Measurements from ENCODE around the gene CBLN1.

Gene CBLN1

DNA sequence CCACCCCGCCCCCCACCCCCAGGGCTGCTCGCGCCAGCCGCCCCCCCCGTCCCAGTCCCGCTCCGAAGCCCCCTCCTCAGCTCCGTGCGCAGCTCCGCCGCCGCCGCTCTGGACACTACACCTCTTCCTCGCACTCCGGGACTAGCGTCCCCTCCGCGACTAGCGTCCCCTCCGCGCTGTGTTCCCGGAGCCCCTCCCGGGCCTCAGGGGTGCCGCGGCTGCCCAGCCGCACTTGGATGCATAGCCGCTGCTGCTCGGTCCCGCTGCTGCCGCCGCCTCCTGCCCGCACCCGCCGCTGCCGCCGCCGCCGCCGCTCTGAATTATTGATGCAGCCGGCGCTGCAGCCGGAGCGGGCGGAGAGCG lies at the start of gene CBLN1:
TSS of gene CBLN1 (minus strand) at position 359 of the 363 bp plus-strand sequence. CDS start 373 bp downstream, outside the sequence.
- DNase-seq = no peak

DNA sequence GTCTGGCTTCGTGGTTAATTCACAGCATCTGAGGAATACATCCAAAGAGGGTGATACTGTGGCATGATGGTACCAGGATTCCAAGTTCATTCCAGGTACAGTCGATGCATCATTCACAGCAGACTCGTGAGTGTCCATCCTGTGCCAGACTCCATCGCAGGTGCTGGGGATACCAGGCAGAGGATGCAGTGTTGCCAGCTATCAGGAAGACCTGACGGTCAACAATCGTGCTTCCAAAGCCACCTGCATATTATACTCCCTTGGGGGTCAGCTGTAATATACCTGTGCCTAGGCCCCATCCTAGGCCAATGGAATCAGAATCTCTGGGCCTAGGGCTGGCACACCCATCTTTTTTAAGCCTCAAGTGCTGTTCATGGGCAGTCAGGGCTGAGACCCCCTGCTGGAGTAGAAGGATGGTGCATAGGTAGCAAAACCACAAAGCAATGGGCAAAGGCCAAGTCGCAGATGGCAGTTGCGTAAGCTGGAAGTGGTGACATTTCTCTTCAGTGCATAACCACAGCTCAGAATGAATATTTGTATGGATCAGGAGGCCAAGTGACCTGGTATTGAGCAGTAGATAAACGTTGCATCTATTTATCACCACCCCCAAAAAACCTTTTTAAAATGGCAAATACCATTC lies 49.0 kb upstream of the CBLN1 start:
- no peak for DNase-seq

DNA sequence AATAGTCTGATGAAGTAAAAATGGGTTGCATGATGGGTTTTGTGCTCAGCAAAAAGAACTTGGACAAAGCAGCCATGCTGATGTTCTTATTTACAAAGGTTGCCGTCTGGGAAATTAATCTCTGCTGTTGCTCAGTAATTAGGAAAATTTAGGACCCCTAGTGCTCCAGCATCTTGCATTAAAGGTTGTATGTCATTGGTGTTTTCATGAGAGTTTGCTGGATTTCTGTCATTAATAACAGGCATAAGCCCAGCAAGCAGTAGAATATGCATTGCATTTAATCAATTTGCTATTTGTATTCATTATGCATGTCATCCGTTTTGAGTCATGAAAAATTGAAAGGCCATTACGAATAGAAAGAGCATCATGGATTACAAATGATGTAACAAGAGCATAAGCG lies 46.7 kb upstream of the CBLN1 start:
- no peak for DNase-seq

DNA sequence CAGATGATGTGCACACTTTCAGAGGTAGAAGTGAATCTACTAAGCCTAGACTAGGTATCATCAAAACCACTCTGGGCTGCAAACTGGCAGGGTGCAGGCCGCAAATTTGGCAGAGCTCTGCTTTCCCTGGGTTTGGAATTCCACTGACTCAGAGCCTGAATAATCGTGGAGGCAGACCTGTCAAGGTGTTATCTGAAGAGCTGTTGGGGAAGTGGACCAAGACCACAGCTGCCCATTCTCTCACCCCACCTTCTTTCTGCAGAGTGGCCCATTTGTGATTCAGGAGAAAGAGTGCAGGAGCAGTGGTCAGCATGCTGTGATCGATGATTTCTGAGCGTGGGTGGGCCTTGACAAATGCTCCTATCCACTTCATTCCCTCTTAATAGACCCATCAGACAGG lies 45.8 kb upstream of the CBLN1 start:
- no peak for DNase-seq

DNA sequence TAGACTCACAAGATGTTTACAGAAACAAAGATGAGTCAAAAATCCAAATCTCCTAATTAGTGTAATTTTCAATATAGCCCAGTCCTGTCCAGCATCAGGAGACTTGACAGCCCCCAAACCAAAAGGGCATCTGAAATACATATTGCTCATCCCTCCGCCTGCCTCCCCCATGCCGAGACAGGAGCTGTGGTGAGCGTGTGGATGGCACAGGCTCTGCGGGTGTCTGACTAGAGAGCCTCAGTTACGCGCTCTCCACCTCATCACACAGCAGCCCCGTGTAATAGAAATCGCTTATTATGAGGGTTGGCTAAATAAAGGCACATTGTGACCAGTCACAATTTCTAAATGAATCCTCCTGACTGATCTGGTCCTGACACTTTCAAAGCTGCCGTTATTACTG lies 43.1 kb upstream of the CBLN1 start:
- no peak for DNase-seq

DNA sequence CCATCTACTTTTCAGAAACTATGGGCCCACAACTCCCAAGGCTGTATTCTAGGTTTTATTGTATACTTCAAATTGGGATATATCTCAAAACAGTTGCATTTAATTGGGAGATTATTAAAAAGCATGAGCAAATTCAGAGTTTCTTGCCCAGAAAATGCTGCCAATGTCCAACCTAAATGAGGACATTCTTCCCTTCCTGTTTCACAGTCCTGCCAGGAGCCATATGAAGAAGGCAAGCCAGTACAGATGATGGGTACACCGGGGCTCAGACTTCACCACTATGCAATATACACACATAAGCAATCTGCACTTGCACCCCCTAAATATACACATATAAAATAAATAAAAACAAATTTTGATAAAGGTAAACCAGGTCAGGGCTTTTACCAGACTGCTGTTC lies 34.0 kb upstream of the CBLN1 start:
- no peak for DNase-seq

DNA sequence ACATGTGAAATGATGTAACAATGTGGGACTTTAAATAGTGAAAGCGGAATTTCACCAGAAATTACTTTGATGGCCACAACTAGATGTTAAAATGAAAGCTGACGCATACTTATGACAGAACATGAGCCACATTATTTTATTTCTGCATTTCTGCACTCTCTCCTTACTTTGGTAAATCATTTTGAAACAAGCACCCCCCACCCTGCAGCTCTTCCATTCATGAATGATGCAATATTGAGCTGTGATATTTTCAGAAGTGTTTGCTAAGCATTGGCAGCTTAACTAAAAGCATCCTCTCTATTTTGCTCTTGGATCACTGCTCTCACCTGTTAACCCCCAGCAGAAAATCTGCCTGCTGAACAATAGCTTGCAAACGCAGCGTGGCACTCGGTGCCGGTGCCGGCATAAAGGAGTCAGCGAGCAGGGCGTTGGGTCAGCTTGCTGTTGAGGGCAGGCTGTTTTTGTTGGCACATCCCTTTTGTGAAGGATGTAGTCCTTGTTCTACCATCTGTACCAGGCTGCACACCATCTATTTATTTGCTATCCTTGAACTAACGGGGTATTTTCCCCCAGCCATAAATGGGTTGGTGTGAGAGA lies 30.8 kb upstream of the CBLN1 start:
- no peak for DNase-seq

DNA sequence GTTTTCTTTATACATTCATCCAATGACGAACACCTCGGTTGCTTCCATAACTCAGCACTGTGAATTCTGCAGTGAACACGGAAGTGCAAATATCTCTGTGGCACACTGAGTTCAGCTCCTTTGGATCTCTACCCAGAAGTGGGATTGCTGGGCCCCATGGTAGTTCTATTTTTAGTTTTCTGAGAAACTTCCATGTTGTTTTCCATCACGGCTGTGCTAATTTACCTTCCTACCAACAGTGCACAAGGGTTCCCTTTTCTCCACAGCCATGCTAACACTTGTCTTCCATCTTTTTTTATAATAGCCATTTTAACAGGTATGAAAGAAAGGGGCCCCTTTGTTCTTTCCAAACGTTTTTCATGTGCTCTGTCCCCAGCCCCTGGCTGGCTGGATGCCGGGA lies 30.2 kb upstream of the CBLN1 start:
- no peak for DNase-seq

DNA sequence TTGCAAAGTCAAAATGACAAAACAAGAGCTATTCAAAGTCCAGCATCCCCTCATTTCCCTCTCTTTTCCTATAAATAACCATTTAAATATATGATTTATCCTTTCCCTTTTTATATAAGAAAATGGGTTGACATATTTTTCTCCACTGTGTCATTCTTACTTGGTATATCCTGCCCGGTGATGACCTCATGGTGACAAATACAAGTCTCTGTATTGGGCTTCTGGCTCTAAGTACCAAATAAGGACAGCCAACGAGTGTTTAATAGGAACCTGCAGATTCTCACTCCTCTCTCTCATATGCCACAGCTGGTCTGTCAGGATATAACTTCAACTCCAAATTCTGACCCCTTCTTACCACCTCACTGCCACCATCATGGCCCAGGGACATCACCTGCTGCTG lies 25.5 kb upstream of the CBLN1 start:
- DNase-seq = no peak

DNA sequence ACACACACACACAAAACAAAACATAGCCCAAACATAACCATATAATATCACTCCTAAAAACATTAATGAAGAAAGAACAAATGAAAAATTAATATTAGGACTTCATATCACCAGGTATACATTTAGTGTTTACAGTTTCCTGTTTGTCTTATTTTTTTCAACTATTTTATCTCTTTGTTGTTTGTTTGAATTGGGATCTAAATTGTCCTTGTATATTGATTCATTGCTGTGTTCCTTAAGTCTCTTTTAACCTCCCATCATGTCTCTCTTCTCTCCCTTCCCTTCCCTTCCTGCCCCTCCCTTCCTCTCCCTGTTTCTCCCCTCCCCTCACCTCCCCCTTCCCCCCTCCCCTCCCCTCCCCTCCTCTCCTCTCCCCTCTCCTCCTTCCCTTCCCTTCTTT lies 23.8 kb upstream of the CBLN1 start:
- DNase-seq = no peak

DNA sequence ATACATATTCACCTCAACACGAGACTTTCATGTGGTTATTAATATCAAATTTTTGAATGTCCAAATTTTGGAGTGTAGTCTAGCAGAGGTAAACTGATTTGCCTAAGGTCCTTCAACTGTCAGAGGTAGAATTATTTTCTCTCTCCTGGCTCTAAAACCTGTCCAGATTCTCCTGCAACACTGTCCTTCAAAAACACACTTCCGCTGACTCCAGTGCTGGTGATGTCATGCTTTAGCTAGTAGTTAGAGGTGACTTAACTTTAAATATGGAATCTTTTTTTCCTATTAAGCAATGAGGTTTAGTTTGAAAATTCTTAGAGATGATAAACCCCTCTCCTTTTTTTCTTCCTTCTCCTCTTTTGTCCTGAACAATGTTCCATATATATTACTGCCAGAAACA lies 10.8 kb upstream of the CBLN1 start:
- no peak for DNase-seq

DNA sequence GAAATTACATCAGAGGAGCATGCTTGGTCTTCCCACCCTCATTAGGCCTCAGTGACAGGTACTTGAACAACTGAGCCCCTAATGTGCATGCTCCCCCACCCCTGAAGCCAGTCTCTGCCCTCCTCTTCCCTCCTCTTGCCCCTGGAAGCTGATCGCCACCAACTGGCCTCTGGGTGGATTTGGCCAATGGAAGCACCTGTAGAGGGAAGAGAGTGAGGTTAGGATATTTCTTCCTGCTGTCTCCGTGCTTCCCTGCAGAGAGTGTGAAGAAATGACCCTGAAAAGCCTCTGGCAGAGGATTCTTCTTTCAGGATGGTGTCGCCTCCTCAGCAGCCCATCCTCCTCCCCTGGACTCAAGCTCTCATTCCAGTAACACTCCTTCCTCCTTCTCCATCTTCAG lies 5.9 kb upstream of the CBLN1 start:
- DNase-seq = no peak

DNA sequence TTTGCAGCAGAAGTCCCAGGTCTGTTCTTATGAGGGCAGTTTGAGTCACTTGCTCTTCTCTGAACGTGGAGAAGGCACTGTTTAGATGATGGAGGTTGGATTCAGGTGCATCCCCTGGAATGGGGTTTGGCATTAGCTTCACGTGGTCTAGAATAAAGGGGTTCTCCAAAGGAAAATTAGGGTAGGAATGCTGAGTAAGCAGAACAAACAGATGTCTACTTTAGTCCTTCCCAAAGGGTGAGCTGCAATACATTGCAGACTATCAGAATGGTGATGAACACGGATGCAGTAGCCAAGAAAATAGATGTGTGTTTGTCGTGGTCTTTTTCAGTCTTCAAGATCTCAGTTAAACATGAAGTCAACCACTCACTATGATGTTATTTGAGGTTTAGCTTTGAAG lies 3.3 kb upstream of the CBLN1 start:
- DNase-seq = no peak

DNA sequence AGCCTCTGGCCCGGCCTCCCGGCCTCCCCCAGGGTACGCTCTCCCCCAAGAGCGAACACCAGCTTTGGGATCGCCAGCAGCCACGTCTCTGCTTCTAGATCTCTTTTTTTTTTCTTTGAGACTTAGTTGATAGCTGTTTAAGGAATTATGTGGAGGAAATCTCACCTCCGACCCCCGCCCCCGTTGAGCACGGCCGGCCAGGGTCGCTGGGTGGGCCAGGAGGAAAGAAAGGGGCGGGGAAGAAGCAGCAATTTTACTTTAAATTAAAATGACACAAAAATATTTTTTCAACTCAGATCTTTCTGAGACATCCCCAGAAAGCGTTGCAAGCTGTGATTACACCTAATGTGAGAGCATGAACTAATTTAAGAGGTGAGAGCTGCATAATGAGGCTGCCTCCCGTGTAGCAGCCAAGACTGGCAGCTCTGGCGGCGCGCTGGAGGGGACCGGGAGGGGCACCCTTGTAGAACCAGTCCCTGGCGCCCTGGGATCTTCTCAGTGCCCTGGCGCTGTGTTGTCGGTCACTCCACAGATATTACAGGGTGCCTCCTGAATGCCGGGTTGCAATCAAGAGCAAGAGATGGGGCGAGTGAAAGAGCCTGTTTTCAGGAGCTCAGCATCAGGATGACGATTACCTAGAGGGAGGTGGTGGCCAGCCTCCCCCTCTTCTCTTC lies 1.9 kb upstream of the CBLN1 start:
- no peak for DNase-seq

DNA sequence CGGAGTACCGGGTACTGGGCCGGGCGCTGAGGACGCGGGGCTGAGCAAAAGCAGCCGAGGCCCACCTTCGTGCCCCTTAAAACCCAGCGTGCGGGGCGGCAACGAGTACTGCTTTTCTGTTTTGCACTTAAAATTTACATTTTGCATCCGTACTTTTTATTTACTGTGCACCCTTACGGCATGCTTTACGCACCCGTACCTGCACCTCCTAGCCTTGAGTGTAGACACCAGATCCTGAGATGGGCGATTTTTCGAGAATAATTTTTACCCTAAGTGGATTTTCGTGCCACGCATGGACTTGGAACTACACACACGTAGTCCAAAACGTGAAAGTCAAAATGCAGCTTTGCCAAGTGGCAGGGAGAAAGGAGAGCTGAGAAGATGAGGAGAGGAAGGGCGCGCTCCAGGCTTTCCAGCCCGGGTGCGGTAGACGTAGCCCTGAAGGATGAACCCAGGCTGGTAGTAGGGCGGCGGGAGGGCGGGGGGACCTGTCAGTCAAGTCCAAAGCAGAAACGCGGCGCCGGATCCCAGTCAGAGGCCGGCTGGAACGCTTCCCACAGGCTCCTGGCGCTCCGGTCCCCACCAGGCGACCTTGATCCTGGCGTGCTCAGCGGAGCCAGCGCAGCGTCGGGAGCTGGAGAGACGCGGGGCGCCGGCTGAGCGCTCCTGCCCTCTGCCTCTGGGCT lies 1.2 kb upstream of the CBLN1 start:
- no peak for DNase-seq

DNA sequence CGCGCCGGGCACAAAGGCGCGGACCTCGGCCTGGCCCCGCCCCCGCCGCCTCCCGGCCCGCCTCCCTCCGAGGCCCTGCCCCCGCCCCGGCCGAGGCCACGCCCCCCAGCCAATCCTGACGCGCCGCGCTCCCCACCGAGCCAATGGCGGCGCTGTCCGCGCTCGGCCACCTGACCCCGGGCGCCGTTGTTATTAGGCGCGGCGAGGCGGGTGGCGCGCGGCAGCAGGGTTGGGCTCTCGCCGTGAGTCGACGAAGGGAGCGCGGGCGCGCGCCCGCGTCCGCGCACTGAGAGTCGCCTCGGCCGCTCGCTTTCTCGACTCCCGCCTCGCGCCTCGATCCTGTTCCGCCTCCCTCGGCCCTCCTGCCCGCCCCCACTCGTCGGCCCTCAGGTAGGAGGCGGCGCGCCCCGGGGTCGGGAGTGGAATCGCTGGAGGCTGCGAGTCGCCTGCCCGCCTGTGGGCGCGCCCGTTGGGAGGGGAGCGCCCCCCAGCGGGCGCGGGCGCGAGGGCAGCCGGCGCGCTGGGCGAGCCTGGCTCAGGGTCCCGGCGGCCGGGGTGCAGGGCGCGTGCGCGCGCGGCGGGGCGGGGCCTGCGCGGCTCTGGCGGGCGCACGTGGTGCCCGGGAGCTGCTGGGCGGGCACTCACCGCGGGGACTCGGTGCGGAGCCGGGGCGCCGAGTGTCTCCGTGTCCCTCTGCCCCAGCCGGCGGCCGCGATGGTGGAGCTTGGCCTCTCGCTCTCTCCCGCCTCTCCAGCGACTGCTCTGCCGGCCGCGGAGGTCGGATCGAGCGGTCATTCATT lies 405 bp upstream of the CBLN1 start:
- no peak for DNase-seq

DNA sequence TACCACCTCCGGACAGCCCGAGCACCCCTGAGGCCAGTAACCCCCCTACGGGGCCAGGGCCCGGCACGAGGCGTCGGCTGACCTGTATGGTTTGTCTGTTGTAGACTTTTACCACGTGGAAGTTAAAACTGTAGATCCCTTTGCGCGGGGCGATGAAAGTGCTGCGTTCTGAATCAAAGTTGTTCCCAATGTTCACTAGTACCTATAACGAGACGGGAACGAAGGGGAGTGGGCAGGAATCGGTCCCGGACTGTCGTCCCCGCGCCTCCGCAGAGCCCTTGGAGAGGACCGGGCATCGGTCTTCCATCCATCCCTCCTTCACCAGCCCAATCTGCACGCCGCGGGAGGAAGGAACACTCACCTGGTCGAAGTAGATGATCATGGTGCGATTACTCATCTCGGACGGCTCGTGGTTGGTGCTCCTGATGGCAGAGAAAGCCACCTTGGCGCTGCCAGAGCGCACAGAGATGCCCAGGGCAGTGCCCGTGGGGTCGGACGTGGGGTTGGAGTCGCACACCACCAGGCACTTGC lies 732 bp downstream of the CBLN1 start:
- no peak for DNase-seq

DNA sequence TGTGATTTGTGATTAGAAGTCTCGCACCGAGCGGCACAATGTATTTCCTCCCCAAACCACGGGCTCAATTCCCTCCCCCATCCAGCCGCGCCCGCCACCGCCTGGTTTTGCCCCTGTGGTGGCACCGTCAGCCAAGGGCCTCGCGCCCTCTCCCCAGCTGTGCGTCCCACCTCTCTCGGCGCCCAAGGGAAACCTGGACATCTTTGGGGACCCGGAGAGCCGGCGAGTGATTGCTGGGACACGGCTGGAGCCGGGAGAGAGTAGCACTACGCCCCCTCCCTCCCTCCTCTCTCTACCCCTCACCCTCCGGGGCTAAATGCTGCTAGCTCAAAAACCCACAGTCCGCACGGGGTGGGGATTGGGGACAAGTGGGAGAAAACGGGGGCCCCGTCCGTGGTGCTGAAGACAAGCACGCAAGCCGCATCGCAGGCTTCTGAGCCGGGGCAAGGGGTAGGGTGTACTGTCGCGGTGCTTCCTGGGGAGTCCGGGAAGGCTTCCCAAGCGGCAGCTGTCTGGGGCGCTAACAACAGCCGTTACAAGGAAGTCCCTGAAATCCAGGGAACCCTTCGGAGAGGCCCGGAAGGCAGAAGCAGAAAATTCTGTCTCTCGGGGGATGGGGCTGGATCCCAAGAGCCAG lies 1.4 kb downstream of the CBLN1 start:
- DNase-seq = no peak

DNA sequence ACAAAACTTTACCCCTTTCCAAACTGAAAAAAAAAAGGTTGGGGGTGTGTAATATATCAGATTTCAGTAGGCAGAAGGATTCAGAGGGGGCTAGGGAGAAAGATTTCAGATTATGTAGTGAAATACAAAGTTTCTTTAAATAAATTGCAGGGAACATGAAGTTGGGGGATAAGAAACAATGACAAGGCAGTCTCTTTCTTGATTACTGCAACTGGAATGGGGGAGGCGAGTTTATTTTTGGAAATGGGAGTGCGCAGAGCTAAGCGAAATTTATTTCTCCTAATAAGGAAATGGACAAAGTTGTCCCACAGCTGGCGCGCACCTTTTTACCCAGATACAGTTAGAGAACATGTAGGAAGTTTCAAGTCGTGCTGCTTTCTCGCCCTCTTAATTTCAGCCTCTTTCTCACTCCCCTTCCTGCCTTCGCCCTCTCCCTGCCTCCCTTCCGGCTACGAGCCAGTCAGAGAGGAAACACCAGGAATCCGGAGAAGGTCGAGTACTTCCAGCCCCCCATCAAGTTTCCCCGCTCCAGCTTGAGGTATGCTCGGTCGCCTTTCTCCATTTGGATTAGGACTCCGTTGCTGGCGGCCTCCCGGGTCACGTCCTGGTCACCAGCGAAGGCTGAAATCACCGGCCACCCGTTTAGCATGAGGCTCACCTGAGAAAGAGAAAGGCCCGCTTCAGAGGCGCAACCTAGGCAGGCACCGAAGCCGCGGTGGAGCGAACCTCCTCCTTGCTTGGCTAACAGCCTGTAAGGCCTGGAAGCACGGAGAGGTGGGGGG lies 2.5 kb downstream of the CBLN1 start:
- no peak for DNase-seq

DNA sequence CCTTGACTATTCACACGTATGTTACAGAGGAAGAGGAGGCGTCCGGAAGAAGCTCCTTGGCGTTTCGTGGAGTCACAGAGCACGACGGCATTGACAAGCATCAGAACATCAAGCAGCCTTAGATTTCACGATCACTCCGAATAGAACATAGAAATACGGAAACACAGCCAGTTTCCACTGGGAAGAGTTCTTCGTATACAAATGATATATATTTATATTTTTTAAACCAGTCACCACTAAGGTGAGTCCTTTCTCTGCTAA lies 3.1 kb downstream of the CBLN1 start:
- DNase-seq = no peak

DNA sequence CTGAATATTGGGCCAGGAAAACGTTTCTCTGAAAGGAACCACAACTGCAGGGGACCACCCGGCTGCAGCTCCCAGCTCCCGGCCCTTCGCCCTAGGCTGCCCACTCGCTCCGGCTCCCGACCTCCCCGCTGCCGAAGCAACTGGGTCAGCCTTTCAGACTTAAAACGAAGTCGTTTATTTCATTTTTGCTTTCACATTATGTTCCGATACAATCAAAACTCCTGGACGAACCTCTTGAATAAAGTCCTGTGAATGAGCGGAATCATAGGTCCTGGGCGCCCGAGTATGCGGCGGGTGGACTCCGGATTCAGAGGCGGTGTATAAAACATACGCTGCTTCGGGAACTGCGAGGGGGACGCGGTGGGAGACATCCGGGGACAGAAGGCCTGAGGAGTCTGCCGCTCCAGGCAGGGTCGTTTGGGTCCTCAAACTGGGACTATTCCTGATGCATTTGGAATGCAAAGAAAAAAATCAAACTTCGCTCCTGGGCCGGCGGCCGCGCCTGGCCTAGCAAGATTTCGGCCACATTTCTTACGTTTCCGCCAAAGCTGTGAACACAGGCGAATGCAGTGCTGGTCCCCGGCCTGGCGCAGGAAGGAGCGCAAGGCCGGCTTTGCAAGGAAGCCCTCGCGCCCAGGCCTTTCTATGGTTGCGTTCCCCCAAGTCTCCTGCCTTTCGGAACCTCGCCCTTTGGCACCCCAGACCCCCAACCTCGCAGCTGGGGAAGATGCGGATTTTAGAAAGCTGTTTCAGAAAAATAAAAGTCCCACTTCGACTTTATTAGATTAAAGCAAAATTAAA lies 3.7 kb downstream of the CBLN1 start:
- DNase-seq = no peak

All from HCEC 1CT (cell line).